Measurements from ENCODE around the gene NCF1.
"Not testable (repeated sequence)": the region's sequence is repeated elsewhere in the genome, so short reads cannot be mapped to it uniquely, and the experiment has no call there.

Gene NCF1

DNA sequence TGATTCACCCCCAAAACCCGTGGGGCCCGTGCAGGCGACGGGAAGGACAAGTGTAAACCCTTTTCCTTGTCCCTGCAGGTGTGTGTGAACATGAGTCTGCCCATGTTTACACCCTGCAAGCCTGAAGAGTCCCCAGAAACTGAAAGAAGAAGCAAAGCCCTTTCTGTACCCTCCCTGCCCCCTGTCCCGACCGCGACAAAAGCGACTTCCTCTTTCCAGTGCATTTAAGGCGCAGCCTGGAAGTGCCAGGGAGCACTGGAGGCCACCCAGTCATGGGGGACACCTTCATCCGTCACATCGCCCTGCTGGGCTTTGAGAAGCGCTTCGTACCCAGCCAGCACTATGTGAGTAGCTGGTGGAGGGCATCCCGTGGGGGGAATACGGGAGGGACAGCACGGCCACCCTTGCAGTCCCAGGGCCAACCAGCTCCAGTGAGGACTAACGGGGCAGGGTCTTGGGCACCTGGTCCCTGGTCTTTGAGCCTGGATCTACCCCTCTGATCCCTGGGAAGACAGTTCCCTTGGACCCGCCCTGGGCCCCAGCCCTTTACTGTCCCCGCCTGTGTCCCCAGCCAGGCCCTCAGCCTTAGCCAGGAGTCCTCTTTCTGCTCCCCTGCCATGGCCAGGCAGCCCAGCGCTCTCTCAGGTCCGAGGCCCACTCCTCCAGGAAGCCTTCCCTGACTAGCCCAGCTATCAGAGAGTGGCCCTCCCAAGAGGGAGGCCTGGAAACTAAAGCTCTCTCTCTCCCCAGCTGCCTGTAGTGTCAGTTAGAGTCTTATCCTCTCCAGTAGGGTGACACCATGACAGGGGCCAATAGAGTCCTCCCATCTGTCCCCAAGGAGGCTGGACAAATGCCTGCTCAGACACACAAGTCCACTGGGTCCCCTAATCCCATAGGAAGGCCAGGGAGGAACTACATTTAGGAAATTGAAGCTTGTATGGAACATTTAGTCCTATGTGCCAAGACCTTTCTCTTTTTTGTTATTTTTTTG lies at the start of gene NCF1:
NCF1 (plus strand) TSS at position 252 of the 991 bp plus-strand sequence; CDS start at position 273, 21 bp downstream.
- not testable (repeated sequence) for DNase-seq

DNA sequence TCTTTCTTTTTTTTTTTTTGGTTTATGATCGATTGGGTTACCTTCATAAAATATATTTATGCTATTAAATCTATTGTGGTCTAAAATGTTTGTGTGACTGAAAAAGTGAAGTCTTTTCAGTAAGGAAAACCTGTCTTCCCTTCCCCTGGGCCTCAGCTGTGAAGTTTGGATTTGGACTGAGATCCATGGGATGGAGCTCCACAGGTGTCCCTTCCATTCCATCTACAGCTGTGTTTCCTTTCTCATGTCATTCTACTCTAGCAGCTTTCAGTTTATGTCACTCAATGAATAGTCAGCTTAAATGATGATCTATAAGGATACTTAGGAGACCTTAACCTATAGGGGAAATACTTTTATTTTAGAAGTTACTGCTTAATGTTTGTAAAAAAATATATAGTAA lies 48.0 kb upstream of the NCF1 start:
- no peak for DNase-seq

DNA sequence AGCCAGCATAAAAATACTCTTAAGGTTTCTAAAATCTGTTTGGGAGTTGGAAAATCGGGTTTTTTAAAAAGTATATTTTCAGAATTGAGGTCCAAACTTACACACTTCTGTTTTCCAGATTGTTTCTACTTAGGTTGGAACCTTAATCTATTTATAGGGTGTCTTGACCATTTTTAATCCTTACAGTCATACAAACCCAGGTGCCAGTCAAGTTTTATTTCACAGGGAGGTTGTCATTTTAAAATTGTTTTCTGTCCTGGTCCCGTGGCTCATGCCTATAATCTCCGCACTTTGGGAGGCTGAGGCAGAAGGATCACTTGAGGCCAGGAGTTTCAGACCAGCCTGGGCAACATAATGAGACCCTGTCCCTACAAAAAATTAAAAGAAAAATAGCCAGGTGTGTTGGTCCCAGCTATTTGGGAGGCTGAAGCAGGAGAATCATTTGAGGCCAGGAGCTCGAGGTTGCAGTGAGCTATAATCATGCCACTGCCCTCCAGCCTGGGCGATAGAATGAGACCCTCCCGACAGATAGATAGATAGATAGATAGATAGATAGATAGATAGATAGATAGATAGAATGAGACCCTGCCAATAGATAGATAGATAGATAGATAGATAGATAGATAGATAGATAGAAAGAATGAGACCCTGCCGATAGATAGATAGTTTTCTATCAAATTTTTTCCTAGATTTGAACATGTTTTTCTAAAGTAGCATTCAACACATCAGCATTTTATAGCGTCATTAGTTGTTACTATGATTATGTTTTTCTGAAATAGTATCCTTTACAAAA lies 47.3 kb upstream of the NCF1 start:
- DNase-seq: no peak

DNA sequence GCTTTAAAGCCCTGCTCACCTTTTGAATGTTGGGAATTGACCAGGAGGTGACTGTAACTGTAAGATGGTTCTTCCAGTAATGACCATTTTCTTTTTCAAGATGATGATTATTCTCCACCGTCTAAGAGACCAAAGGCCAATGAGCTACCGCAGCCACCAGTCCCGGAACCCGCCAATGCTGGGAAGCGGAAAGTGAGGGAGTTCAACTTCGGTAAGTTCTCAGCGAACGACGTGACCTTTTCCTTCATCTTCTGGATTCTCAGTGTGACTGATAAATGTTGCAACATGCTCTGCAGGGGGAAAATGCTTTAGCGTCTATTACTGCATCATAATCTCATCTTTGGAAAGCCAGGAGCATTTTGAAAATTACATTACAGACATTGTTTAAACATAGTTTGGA lies 45.1 kb upstream of the NCF1 start:
- not testable (repeated sequence) for DNase-seq

DNA sequence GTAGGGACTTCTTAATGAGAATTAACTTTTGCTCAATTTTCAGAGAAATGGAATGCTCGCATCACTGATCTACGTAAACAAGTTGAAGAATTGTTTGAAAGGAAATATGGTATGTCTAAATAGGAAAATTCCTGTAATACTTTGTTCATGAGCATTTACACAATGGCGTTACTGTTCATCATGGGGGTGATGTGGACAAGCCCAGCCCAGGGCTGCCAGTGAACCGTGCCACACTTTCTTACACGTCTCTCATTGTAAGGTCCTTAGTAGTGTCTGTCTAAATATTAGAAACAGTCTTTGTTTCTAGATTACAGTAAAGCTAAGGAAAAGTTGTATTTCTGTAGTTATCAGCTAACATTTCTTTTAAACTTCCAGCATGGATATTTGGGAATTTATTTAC lies 43.6 kb upstream of the NCF1 start:
- not testable (repeated sequence) for DNase-seq

DNA sequence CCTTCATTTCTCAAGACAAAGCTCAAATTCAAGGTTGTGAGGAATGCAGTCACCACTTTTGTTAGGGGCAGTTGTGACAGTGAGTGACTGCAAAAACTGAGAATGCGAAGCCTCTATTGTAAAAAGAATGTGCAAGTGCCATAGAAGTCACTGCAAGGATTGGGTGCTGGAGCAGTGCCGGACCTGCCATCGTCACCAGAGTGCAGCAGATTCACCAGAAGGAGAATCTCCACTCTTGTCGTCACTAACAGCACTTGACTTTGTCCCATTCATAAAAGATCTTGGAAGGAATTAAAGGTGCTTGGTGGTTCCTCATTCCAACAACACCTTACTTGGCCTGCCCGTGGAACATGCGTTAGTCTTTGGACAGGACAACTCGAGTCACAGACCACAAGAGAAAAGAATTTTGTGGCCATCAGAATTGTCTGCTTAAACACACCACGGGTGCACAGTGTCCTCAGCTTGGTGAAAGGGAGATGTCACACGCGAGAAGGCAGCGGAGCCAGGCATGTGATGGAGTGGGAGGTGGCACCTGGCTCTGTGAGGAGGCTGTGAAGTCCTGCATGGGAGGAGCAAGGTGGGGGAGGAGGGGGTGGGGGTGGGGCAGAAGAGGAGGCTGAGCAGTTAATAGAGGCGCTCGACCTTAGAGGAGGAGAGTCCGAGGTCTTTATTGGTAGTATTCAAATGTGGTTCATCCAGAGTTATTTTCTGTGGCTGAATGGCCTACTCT lies 33.7 kb upstream of the NCF1 start:
- not testable (repeated sequence) for DNase-seq

DNA sequence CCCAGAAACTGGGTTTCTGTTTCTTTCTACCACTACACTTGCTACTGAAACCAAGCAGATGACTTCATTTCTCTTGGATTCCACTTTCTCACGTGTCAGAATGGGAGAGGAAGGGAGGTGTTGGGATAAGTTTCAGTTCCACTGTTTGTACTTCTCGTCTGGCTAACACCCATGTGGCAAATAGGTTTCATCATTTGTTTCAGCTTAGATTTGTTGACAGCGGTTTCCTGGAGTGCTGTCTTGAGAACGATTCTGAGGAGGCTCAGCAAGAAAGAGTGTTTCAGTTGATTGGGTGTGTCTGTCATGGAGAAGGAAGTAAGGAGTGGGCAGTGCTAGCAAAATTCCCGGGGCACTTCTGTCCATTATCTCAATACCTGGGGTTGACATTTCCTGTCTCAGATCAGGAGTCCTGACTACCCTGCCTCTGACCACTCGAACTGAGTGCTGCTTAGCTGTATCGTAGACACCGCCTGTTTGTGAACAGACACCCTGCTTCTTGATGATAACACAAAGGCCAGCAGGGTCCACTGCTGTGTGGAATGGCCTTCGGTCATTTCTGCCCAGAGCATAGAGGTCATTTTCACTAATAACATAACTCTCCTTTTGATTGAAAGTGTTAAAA lies 29.8 kb upstream of the NCF1 start:
- DNase-seq: not testable (repeated sequence)

DNA sequence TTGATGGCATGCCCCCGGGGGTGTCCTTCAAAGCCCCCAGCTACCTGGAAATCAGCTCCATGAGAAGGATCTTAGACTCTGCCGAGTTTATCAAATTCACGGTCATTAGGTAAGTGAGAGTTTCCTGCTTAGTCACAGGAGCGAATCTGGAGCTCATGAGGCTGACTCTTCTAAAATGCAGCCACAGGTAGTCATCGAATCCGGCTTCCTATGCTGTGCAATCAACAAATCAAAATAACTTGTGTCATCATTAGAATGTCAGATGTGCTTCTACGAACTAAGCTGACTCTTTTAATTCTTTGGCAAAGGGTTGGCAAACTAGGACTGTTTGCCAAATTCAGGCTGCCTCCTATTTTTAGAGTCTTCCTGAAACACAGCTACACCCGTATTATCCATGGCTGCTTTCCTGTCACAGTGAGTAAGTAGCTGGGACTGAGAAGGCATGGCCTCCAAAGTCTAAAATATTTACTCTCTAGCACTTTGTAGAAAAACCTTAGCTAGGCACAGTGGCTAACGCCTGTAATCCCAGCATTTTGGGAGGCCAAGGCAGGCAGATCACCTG lies 19.8 kb upstream of the NCF1 start:
- not testable (repeated sequence) for DNase-seq

DNA sequence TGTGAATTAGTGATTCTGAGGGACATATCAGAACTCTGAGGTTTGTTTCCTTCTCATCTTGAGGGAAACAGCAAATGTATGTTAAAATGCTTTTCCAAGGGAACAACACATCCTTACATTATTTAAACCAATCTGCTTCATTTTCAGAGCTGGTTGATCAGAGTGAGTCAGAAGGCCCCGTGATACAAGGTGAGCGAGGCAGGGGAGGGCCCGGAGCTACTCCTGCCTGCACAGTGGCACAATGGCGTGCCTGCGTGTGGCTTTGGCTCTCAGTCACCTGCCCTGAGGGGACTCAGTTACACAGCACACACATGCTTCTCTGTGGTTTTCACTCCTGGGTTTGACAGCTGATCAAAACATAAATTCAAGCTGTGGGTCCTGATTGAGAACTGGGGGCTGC lies 17.1 kb upstream of the NCF1 start:
- not testable (repeated sequence) for DNase-seq

DNA sequence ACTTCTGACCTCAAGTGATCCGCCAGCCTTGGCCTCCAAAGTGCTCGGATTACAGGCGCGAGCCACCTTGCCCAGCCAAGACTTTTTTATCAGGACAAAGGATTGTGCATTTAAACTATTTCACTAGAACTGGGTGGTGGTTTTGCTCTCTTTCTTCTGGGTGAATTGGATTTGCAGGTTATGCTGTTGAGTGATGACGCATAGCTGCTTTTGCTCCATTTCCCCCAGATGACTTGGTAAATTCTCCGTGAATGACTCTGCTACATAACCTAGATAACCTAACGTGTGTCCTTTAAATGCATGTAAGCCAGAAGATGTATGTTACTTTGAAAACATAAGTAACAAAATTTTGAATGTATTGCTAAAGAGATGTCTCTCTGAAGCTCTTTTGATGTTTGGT lies 15.5 kb upstream of the NCF1 start:
- not testable (repeated sequence) for DNase-seq

DNA sequence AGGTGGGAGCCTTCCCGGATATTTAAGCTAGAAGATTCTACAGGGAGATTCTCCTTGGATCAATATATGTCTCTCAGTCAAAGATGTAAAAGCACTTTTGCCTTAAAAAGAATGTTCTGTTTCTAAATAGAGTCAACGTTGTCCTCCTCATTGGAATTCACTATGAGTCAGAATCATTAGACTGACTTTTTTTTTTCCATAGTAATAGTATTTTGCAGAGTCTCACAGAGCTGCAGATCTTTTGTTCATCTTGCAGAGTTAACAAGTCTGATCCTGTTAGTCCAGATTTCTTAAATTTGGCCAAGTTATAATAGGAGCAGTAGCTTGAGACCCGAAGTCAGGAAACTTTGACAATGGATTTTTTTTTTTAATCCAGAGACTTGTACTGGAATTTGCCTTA lies 14.8 kb upstream of the NCF1 start:
- DNase-seq: not testable (repeated sequence)

DNA sequence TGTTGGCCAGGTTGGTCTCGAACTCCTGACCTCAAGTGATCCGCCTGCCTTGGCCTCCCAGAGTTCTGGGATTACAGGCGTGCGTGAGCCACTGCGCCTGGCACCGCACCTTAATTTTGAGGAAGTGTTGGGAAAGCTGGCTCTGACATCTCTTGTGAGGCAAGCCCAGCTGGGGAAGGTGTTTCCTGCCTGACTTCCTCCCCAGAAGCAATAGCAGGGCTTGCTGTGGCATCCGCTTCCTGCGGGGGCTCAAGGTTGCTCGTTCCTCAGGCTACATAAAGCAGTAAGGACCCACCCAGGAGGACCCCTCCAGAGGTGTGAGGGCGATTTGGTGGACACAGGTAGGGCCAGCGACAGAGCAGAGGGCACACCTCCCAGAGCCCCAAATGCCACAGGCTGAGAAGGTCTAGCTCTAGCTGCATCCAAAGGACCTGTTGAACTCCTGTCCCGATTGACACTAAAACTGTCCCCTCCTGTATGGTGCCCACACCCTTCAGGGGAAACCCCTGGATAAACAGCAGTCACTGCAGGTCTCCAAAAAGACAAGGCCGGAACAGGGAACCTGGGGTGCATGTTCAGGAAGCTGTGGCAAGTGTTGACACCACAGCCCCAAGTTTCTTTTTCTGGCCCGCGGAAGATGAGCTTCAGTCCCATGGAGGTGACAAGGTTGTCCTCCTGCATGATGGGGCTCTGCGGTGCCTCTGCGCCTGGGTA lies 8.4 kb upstream of the NCF1 start:
- DNase-seq: not testable (repeated sequence)

DNA sequence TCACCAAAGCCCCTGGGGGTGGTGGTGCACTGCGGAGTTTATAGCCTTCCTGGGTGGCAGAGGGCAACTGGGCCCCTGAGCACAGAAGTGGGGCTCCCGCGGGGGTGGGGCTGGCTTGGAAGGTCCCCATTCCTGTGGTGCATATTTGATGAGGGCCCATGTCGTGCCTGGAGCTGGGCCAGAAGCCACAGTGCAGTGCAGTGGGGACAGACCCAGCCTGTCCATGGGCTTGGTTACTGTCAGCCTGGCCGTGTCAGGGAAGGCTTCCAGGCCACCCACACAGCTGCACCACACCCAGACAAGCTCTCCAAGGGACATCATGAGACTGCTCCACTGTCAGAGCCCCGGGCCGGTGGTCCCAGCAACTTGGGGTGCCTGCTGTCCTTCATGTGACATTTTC lies 7.3 kb upstream of the NCF1 start:
- DNase-seq: not testable (repeated sequence)

DNA sequence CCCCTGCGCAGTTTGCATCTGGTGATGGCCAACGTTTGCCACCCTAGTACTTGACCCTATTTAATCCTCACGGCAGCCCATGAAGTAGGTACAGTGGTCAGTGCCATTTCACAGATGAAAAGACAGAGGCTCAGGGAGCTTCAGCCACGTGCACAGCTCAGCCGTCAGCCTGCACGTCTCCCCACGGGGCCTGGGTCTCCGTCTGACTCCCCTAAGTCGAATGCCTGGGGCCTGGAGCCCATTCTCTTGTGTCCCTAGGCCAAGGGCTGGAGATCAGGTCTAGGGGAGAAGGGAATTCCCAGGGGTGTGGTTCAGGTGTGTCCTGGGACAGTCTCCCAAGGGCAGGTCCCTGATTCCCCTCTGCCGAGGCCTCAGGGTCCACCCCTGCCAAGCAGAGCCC lies 6.8 kb upstream of the NCF1 start:
- DNase-seq: not testable (repeated sequence)

DNA sequence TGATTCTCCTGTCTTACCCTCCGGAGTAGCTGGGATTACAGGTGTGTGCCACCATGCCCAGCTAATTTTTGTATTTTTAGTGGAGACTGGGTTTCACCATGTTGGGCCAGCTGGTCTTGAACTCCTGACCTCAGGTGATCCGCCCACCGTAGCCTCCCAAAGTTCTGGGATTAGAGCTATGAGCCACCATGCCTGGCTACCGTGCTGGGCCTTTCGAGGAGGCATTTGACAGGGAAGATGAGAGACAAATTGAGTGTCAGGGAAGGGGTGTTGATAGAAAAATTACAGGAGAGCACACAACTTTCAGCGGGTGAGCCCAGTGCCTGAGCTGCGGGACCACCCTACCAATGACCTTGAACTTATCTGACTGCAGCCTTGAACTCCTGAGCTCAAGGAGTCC lies 3.7 kb upstream of the NCF1 start:
- DNase-seq: not testable (repeated sequence)

DNA sequence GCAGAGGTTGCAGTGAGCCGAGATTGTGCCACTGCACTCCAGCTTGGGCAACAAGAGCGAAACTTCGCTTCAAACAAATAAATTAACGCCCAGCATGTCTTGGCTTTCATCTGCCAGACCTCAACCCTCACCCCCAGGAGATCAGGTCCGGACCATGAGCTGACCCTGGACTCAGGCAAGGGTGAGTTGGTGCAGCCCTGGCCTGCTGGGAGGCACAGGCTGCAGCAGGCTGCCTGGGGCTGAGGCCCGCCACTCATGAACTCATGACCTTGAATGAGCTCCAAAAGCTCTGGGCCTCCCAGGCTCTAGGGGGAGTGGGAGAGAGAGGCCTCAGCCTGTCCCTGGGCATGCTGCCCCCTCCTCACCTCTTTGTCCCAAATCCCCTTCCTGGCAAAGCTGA lies 1.7 kb upstream of the NCF1 start:
- DNase-seq: not testable (repeated sequence)

DNA sequence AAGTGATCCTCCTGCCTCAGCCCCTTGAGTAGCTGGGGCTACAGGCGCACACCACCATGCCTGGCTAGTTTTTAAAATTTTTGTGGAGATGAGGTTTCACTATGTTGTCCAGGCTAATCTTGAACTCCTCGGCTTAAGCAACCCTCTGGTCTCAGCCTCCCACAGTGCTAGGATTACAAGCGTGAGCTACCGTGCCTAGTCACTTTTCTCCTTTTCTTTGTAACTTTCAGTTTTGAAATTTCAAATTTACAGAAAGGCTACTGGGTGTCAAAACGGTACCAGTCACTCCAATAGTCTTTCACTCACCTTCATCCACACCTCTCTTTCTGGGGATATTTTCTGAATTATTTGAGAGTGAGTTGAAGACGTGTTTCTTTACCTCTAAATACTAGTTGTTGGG lies 1.3 kb downstream of the NCF1 start:
- not testable (repeated sequence) for DNase-seq

DNA sequence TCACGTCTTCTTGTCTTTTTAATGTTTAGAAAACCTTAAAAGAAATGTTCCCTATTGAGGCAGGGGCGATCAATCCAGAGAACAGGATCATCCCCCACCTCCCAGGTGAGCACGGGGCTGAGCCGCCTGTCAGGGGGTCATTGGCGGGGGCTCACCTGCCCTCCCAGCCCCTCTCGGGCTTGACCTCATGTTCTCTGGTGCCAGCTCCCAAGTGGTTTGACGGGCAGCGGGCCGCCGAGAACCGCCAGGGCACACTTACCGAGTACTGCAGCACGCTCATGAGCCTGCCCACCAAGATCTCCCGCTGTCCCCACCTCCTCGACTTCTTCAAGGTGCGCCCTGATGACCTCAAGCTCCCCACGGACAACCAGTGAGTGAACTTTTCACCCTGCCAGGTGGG lies 5.2 kb downstream of the NCF1 start:
- not testable (repeated sequence) for DNase-seq

DNA sequence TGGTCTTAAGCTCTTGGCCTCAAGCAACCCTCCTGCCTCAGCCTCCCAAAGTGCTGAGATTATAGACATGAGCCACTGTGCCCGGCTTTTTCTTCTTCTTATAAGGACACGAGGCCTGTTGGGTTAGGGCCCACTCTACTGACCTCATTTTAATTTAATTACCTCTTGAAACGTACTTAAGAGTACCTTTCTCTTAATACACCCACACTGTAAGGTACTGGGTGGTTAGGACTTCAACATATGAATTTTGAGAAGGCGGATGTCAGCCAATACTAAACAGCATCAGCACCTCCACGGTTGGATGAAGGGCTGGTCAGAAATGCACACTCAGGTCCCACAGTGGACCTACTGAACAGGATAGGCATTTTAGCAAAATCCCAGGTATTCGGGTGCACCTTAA lies 7.9 kb downstream of the NCF1 start:
- not testable (repeated sequence) for DNase-seq

DNA sequence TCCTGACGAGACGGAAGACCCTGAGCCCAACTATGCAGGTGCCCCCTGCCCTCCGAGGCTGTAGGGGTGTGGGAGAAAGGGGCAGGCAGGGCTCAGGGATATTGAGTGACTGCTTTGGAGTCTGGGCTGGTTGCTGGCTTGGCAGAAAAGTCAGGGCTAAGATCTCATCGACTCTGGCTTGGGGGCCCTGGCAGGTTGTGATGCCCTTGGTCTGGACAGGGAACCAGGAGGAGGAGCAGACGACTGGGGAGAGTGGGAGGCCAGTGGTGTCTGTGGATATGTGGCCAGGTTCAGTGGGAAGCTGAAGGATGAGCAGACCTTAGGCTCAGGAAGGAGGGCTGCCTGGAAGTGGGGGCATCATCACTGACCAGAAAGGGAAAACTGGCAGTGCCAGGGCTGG lies 9.8 kb downstream of the NCF1 start:
- DNase-seq: not testable (repeated sequence)

DNA sequence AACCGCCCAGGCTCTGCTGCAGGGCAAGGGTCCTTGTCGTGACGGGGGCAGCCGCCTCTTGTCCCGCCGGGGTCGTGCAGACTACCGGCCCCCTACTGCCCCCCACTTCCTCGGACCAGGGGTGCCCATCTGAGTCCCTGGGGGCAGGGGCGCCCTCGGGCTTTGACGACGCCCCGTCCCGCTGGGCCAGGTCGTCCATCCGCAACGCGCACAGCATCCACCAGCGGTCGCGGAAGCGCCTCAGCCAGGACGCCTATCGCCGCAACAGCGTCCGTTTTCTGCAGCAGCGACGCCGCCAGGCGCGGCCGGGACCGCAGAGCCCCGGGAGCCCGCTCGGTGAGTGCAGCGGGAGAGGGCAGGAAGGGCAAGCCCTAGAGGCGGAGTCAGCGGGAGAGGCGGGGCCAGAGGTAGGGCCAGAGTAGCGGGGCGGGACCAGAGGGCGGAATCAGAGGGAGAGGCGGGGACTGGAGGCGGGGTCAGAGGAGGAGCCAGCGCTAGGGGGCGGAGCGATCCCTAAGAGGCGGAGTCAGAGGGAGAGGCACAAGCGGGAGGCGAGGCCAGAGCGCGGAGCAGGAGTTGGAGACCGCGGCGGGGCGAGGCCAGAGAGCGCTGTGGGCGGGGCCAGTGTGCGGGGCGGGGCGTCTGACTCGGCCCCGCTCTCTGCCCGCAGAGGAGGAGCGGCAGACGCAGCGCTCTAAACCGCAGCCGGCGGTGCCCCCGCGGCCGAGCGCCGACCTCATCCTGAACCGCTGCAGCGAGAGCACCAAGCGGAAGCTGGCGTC lies 14.7 kb downstream of the NCF1 start:
- peak; percentile 98 for DNase-seq

Data from CD4-positive, alpha-beta T cell treated with Interleukin-17A for 1 hour (primary cell).